SW480 (cell line): ENCODE measurements around the gene OR2A25.

Source experiments
- DNase-seq: peaks from one replicate; pipeline ENCODE4 v3.0.0-alpha.2; 2016; ENCODE audit warnings: low spot score

The OR2A25 gene

DNA sequence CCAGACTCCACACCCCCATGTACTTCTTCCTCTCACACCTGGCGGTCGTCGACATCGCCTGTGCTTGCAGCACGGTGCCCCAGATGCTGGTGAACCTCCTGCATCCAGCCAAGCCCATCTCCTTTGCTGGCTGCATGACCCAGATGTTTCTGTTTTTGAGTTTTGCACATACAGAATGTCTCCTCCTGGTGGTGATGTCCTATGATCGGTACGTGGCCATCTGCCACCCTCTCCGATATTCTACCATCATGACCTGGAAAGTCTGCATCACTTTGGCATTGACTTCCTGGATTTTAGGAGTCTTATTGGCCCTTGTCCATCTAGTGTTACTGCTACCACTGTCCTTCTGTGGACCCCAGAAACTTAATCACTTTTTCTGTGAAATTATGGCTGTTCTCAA is 4.8 kb downstream of the OR2A25 start:
- DNase-seq, result no peak

DNA sequence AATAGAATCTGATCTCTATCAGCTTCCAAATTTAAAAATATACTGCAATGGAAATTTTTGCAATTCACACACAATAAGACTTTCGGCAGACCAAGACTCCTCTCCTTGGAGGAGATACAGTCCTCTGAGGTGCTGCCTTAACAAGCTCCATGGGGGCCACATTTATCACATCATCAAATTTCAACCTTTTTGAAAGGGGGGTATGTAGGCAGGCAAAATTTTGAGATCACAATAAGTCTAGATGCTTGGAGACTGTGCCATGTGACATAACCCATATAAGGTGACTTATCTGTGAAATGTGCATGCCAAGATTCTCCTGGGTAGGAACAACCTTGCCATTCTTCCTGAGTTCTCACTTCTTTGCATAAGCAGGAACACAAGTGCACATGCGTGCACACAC is 16.4 kb downstream of the OR2A25 start, which contains the start of gene OR2A12:
Gene OR2A12 (plus strand): TSS at position 301 of the 400 bp plus-strand sequence. CDS start 8,830 bp downstream, outside the sequence.
- DNase-seq, result no peak

DNA sequence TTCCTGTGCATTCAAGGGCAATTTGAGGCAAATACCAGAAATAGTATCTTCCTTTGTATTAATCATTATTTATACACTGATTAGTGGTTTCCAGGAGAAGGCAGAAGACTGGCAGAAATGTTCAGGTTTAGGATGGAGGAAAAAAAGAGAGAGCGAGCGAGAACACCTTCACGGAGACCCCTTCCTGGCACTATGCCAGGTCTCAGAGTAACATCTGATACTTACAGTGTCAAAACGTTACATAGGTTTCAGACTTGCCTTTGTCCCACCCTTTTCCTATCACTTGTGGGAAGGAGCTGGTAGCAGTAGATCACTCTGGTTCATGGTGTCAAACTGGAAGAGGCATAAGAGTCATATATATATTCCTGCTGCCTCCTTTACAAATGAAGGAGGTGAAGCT is 17.1 kb downstream of the OR2A25 start:
- DNase-seq, result no peak

DNA sequence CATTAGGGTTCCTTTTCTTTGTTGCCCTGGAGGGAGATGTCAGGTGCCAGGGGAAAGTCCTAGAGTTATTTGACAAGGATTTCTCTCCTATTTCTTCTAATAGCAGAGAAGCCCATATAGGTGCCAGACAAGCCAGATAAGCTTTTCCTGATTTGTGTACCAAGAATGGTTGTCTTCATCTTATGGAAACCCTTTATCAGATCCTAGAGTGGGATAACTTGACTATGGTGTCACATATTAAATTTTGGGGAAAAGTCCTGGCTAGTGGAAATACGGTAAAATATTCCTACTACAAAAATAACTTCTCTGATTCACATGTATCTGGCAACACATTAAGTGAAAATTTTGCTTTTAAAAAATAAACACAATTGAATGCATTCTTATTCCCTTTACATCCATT is 17.6 kb downstream of the OR2A25 start:
- DNase-seq, result no peak

DNA sequence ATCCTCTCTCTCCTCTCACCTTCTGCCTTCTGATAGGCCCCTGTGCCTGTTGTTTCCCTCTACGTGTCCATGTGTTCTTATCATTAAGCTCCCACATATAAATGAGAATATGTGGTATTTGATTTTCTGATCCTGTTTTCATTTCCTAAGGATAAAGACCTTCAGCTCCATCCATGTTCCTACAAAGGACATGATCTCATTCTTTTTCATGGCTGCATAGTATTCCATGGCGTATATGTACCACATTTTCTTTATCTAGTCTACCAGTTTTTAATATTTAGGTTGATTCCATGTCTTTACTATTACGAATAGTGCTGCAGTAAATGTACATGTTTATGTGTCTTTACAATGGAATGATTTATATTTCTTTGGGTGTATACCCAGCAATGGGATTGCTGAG is 21.1 kb downstream of the OR2A25 start:
- DNase-seq, result no peak

DNA sequence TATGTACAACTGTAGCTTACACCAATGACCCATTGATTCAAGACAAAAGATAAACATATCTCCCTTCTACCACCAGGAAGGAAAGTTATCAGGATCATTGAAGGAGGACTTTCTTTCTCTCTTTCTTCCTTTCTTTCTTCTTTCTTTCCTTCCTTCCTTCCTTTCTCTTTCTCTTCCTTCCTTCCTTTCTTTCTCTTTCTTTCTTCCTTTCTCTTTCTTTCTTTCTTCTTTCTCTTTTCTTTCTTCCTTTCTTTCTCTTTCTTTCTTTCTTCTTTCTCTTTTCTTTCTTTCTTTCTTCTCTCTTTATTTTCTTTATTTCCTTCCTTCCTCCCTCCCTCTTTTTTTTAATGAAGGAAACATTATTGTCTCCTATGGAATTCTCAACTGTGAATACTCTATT is 29.2 kb downstream of the OR2A25 start:
- DNase-seq, result no peak

DNA sequence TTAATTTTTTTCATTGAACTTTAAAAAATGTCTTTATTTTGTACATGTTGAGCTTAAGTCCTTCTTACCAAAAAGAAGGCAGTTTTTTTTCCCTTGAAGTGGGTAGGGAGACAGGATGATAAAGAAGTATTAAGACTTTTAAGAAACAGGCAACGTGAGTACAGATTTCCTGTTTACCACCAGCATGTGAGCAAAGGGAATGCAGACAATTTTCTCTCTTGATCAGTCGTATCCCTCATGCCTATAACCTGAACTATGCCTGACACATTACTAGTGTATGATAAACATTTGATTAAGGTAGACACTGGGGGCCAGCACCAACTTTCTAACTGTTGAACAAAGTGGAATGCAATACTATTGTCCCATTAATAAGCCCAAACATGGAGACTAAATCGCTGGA is 31.0 kb downstream of the OR2A25 start:
- no peak for DNase-seq

DNA sequence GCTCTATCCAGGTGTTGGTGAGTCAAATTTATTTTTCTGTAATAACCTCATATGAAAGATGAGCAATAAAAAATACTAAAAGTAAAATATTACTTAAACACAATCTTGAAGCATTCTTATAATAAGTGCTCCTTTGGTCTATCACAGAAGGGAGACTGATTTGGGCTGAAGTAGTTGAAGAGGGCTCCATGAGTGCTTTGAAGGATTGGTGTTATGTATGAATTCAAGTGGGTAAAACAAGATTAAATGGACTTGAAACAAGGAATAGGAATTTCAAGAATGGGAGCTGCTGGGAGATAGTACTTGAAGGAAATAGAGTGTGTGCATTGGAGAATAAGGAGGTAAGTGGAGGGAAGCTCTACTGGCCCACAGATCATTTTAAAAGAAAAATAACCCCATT is 32.4 kb downstream of the OR2A25 start:
- no peak for DNase-seq

DNA sequence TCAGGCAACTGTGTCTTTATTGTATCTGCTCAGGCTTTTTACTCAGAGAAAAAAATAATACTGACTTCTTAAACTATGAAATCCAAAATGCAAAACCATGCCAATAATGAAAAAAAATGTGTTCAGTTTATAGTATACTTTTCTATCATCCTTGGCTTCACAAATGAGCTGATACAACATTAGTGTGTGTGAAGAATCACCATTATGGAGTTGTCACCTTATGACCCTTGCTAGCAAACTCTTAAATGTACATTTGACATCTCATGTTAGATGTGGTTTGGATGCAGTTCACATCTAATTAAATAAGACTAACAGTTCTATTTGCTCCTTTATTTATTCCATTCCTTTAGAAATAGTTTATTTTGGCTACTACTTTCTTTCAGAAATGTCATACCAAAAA is 35.6 kb downstream of the OR2A25 start:
- no peak for DNase-seq

DNA sequence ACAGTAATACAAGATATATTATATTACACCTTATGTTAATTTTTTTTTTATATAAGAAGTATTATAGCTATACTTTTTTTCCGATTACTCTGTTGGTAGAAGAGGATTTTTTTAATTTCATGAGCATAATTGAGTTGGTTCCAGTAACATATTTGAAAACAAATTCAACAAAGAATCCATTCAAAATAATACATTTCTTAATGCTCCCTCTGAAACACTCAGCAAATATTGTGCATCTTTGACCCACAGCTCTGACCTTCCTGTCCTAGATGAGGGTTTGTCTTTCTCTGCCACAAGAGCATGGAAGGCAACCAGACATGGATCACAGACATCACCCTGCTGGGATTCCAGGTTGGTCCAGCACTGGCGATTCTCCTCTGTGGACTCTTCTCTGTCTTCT is 39.7 kb downstream of the OR2A25 start, which contains the start of gene OR2A2:
Gene OR2A2 (plus strand): TSS at position 301 of the 400 bp plus-strand sequence. CDS start 0 bp downstream, at position 301.
- no peak for DNase-seq

DNA sequence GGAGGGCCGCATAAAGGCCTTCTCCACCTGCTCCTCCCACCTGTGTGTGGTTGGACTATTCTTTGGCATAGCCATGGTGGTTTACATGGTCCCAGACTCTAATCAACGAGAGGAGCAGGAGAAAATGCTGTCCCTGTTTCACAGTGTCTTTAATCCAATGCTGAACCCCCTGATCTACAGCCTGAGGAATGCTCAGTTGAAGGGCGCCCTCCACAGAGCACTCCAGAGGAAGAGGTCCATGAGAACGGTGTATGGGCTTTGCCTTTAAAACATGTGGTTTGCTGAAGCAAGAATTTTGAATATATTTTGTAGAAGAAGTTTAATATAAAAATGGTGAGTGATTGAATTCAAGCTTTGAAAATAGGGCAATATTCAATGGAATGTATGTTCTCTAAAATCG is 40.7 kb downstream of the OR2A25 start:
- DNase-seq, result no peak

DNA sequence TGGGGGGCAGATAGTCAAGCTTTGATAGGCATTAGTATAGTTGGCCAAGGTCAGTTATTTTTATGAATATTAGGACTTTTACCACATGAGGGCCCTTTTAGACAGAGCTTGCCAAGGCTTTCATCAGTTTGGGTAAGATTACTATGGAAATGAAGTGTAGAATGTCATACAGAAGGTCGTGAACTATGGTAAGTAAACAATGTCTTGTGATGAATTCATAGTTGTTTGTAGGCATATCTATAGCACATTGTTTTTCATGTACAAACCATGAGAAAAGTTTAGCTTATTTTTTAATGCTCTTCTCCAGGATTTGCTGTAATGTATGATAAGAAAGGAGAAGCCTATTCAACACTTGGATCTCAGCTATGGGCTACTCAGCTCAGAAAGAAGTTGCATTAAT is 44.0 kb downstream of the OR2A25 start:
- DNase-seq, result no peak

DNA sequence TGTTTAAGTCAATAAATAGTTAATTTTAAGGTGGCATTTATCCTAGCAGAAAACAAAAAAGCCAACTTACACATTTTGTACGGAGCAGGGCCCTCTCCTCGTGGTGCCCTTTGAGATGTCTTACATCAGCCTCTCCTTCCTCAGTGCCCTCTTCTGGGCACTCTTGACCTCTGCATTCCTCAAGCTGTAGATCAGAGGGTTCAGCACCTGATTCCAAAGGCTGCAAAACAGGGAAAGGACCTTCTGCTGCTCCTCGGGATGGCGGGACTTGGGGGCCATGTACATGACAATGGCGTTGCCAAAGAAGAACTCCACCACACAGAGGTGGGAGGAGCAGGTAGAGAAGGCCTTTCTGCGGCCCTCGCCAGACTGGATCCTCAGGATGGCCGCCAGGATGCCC is 48.7 kb downstream of the OR2A25 start:
- DNase-seq, result no peak

DNA sequence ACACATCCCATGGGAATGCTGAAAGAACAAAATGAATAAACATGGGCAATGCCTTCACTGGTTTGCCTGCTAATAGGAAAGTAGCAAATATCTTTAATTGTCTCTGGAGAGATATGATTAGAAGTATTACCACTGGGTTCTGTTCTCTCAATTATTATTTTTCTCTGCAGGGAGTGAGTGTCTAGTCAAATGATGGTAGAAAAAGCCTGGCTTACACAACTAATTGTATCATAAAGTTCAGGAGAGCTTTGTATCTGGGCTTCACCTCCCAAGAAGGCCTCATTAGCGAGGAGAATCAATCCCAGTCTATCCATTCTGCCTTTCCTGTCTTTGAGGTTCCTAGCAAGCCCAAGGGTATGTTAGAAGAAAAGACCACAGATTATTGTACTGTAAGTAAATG is 53.3 kb downstream of the OR2A25 start, which contains the start of gene OR2A14:
Gene OR2A14 (plus strand): TSS at position 301 of the 400 bp plus-strand sequence. CDS start 5,937 bp downstream, outside the sequence.
- no peak for DNase-seq
